ENCODE data around the gene MFRP. TPM values are rescaled to one million over a fixed set of nuclear protein-coding genes. Genes with fewer than 3 reads are reported as not detected.
"Not testable (repeated sequence)": the region's sequence is repeated elsewhere in the genome, so short reads cannot be mapped to it uniquely, and the experiment has no call there.

The MFRP gene
- under 0.01 TPM in 1 of 2 replicates, not detected in the other for total RNA-seq

GRCh38 chr11:119346605-119347004 lies at the start of gene MFRP:
Gene MFRP, minus strand, starts transcription at chr11:119346705. Its CDS starts 192 bp downstream, at chr11:119346513.
- no peak within 1 kb of the TSS for H3K4me3 ChIP-seq (ENCODE audit: low read depth, low read length)
- no peak for DNase-seq (ENCODE audit: low read depth)
- TF ChIP-seq CTCF (IDR thresholded peaks at IDR 0.05; ENCODE audit: insufficient read depth, low read depth, low read length): no peak

GRCh38 chr11:119391275-119391674 lies 44.8 kb upstream of the MFRP start:
- TF ChIP-seq CTCF (IDR thresholded peaks at IDR 0.05; ENCODE audit: insufficient read depth, low read depth, low read length): no peak
- no peak overlapping the region for H3K4me3 ChIP-seq (ENCODE audit: low read depth, low read length)
- DNase-seq (ENCODE audit: low read depth): no peak

DNA sequence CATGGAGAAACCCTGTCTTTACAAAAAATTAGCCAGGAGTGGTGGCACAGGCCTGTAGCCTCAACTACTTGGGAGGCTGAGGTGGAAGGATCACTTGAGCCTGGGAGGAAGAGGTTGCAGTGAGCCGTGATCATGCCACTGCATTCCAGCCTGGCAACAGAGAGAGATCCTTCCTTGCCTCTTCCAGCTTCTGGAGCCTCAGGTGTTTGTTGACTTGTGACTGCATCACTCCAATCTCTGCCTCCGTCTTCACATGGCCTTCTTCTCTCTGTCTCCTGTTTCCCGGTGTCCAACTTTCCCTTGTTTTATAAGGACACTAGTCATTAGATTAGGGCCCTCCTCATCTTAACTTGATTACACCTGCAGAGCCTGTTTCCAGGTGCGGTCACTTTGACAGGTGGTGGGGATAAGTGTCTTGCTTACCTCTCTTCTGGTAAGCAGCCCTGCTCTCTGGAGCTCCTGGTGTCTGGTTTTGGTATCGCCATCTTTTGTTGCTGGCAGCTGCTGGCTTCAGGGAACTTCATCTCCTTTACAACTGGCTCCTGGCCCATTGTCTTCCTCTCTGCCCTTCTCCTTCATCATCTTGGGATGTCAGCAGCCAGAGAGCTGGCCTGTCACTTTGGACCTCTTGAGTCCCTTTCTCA lies 43.2 kb upstream of the MFRP start:
- H3K4me3 ChIP-seq (ENCODE audit: low read depth, low read length): no peak overlapping the region
- TF ChIP-seq CTCF (IDR thresholded peaks at IDR 0.05; ENCODE audit: insufficient read depth, low read depth, low read length): peak; percentile 49
- DNase-seq (ENCODE audit: low read depth): no peak

DNA sequence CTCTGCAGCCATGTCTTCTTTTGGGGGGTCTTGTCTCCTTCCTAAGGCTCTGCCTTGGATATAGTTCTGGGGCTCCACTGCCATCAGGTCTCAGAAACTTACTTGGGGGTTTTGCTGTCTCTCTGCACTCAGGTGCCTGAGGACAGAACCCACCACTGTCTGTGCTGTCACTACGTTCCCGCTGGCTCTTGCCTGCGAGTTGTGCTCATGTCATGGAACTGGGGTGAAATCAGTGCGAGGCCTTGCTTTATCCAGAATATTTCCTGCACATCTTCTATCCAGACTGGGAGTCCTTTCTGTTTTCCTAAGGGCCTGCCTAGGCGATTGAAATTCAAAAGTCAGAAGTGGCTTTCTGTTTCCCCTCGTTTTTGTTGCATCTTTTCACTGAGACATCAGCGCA lies 41.6 kb upstream of the MFRP start:
- no peak for DNase-seq (ENCODE audit: low read depth)
- no peak for TF ChIP-seq CTCF (IDR thresholded peaks at IDR 0.05; ENCODE audit: insufficient read depth, low read depth, low read length)
- no peak overlapping the region for H3K4me3 ChIP-seq (ENCODE audit: low read depth, low read length)

GRCh38 chr11:119384332-119384731 lies 37.8 kb upstream of the MFRP start:
- DNase-seq (ENCODE audit: low read depth): no peak
- H3K4me3 ChIP-seq (ENCODE audit: low read depth, low read length): no peak overlapping the region
- no peak for TF ChIP-seq CTCF (IDR thresholded peaks at IDR 0.05; ENCODE audit: insufficient read depth, low read depth, low read length)

DNA sequence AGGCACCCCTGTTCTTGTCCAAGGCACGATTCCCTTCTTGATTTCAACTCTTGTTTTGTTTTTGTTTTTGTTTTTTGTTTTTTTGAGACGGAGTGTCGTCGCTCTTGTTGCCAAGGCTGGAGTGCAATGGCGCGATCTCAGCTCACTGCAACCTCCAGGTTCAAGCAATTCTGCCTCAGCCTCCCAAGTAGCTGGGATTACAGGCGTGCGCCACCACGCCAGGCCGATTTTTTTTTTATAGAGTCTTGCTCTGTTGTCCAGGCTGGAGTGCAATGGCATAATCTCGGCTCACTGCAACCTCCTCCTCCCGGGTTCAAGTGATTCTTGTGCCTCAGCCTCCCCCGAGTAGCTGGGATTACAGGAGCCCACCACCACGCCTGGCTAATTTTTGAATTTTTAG lies 36.0 kb upstream of the MFRP start:
- not testable (repeated sequence) for H3K4me3 ChIP-seq (ENCODE audit: low read depth, low read length); DNase-seq (ENCODE audit: low read depth)

DNA sequence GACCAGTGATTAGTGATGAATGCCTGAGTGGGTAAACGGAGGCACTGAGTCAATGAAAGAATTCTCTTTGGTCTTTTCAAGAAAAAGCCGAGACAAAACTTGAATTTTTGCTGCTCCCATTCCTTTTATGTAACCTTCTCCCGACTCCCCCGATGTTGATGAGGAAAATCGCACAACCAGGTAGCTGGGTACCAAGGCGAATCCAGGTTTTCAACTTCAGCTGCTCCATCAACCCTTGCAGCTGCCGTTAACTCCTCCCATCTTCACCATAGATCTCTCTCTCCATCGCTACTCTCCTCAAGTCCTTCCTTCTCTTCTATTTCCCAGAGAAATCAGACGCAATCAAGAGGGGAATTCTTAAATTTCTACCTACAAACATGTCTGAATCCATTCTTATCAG lies 35.6 kb upstream of the MFRP start:
- no peak for TF ChIP-seq CTCF (IDR thresholded peaks at IDR 0.05; ENCODE audit: insufficient read depth, low read depth, low read length)
- DNase-seq (ENCODE audit: low read depth): no peak

More for the DNA sequence above, 35.6 kb upstream of the MFRP start:
- H3K4me3 ChIP-seq (ENCODE audit: low read depth, low read length): peak overlapping the region; percentile 59
